NCI-H2107 treated with DMSO at 0.1 percent for 48 hours (cell line): Measurements from ENCODE around the gene LHX5.
"Not testable (repeated sequence)": the region's sequence is repeated elsewhere in the genome, so short reads cannot be mapped to it uniquely, and the experiment has no call there.

Source experiments
- DNase-seq: peaks from one replicate; lab custom pipeline; 2025; ENCODE audit not compliant: unreplicated experiment; lab: John Stamatoyannopoulos, UW

LHX5 gene

DNA sequence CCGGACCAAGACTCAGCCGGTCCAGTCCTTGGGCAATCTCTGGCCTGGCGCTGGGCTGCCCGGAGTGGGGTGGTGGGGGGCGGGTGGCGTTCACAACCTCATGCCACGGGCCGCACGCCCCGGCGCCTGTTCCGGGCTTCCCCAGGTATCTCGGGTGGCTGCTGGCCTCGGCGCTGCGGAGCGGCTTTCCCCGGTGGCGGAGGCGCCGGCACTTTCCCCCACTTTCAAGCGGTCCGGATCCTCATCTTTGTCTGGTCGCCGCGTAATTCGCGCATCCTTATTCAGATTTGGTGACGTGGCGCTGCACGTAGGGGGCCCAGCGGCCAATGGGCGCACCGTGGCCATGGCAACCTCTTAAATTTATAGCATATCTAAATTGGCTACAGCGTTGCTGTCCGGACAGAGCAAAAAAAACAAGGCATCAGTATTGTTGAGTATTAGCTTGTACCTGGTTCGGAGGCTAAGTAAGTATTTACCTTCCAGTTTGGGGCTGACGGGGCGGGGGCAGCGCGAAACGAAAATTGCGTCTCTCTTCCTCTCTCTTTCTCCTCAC lies at the start of gene LHX5:
Gene LHX5 (minus strand): TSS at position 253 of the 553 bp plus-strand sequence. CDS start 373 bp downstream, outside the sequence.
- no peak for DNase-seq

DNA sequence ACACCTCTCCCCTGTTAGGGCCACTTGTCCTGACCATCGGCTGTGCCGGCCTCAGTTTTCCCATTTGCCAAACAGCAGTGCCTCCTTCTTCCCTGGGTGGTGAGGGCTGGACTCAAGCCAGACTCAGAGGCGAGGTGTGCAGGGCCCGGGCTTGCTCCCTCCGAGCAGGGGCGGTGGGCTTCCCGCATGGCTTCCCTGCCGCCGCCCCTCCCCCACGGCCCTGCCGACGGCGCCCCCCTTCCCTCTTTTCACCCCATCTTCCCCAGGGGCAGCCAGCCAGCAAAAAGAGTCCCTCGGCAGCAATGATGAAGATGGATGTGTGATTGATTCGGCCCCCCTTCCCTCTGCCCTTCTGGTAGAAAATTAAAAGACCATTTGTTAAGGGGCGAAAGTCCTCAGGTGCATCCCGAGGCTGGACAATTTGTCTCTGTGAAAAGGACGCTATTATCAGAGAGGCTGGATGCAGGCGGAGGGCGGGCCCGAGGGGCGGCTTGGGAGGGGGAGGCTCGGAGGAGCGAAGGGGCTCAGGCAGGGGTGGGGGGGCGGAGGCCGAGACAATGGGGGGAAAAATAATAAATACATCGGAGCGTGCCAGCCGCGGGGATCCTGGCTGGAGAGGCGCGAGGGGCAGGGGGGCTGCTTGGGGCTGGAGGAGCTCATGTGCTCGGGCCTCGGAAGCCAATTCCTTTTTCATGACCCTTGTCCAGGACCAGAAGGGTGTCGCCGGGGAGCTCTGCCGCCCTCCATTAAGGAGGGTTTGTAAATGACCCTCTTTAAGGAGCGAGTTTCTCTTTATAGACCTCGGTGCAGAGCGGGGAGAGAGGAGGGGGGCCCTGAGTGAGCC lies 48.0 kb upstream of the LHX5 start:
- no peak for DNase-seq

DNA sequence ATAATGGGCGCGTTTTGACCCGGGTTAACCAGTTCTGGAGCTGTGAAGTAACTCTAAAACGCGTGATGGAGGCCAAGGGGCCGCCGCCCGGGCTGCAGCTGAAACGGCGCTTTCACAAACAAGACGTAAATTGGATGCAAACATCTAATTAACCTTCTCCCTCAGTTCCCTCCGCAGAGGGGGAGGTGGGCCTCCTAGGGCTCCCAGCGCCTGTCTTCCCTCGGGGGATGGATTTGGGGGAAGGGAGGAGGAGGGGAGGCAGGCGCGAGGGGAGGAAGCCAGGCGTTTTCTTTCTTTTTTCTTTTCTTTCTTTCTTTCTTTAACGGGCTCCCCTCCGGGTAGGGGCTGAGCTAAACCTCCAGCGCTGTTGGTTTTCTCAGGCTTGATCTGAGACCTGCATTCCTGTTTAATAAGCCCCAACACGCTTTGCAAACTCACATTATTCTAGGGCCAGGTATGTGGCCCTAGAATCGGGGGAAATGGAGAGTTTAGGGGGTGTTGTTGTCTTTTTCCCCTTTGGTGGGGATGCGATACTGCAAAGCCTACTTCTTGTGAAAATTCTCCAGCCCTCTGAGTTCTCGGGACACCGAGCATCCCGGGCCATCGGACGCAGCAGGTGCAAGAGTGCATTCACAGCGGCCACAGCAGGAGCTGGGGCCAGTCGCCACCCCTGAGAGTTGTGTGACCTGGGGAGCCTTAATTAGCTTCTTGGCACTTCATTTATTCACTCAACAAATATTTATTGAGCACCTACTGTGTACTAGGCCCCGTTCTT lies 43.6 kb upstream of the LHX5 start:
- DNase-seq: no peak

DNA sequence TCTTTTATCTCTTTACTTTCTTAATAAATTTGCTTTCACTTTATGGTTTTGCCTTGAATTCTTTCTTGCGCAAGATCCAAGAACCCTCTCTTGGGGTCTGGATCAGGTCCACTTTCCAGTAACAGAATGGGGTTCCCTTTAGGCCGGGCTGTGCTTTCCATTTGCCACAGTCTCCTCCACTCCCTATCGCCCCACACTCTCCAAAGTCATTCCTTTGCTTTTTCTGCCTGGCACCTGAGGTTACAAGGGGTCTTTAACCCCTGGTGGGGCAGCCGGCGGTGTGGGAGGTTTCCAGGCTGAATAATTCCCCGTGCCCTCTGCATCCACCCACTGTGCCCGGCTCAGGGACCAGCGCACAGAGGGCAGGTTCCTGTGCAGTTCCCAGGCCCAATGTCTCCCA lies 42.9 kb upstream of the LHX5 start:
- no peak for DNase-seq

DNA sequence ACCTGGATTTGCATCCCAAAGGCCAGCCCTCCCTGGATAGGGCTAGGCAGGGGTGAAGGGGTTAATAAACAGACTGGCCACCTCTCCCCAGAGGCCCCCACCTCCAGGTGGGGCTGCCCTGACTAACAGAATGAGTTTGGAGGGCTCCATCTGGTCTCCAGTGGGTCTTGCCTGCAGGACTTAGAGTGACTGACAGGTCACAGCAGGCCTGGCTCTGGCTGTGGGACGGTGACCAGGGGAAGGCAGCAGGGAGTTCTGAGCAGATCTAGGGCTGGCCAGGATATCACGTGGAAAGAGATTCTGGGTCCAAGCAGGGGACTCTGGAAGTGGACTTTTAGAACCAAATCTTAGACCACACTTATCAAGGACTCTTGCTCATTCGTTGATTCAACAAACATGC lies 40.9 kb upstream of the LHX5 start:
- DNase-seq: no peak

GRCh38 chr12:113506867-113507266 lies 35.2 kb upstream of the LHX5 start:
- DNase-seq: no peak

GRCh38 chr12:113505941-113506340 lies 34.3 kb upstream of the LHX5 start:
- DNase-seq: no peak

- no peak for DNase-seq
Measured at GRCh38 chr12:113504917-113505316, 33.2 kb upstream of the LHX5 start.

DNA sequence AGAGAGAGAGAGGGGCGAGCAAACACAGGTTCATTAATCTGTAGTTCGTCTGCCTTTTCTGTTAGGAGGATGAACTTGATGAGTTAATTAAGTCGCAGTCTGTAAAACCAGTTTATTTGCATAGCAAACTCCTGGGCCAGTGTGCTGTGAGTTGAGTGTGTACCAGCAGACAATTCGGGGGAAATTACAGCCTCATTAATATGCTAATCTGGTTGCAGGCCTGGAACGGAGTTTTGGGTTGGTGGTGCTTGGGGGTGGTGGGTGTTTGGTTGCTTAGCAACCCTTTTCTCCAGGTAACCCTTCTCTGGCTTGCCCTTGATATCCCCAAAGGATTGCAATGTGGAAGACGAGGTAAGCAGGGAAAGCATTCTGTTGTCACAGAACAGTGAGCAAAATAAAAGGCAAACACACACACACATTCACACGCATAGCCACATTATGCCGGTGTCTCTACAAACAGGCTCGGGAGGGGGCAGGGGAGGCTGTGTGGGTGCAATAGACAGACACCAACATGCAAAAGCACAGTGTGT lies 29.2 kb upstream of the LHX5 start:
- no peak for DNase-seq

DNA sequence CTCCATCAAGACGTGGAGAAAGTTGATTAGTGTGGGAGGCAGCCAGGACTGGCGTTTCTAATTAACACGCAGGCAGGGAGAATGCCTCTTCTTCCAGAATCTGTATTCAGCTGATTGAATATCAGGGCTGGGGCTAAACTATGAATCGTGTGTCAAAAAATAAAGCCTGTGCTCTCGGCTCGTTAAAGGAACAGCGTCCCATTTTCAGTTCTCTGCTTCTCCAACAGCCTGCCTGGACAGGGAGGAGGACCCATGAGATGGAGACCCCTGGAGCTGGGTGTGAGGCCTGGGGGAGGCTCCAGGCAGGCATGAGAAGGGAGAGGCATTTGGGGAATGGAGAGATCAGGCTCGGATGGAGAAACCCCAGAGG lies 28.6 kb upstream of the LHX5 start:
- DNase-seq: no peak

GRCh38 chr12:113498490-113498889 lies 26.8 kb upstream of the LHX5 start:
- no peak for DNase-seq

DNA sequence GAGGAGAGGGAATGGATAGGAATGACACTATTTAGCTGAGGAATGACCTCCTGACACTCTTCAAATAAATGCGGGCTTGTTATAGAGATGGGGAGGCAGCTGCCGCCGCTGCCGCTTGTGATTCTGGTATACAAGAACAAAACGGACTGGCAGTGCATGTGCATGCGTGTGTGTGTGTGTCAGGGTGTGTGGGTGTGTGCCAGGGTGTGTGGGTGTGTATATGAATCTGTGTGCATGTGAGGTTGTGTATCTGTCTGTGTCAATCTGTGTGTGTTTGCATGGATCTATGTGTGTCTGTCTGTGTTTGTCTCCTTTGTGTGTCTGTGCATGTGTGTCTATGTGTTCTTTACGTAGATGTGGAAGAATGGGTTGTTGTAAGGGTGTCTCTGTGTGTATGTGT lies 26.0 kb upstream of the LHX5 start:
- DNase-seq: no peak

DNA sequence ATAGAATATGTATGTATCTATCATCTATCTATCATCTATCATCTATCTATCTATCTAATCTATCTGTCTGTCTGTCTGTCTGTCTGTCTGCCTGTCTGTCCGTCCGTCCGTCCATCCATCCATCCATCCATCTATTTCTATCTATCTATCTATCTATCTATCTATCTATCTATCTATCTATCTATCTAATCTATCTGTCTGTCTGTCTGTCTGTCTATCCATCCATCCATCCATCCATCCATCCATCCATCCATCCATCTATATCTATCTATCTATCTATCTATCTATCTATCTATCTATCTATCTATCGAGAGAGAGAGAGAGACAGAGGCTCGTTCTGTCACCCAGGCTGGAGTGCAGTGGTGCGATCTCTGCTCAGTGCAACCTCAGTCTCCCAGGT lies 24.3 kb upstream of the LHX5 start:
- not testable (repeated sequence) for DNase-seq

GRCh38 chr12:113488322-113488721 lies 16.7 kb upstream of the LHX5 start:
- DNase-seq: no peak

- no peak for DNase-seq
Measured at GRCh38 chr12:113486722-113487121, 15.1 kb upstream of the LHX5 start.

DNA sequence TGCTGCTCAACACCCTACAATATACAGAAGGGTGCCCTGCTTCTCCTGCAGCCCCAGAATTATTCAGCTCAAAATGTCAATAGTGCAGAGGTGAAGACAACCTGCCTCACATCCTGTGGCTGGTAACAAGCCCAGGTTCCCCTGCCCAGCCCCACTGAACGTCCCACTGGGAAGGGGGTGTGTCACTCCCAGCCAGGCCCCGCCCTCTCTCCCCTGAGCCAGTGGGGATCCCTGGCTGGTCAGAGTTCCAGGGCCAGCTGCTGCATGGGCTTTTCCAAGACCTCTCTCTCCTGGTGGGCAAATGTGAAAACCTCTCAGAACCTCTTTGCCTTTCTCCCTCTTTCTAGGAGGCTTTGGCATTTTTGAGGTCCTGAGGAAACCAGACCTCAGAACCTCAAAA lies 13.7 kb upstream of the LHX5 start:
- DNase-seq: no peak

GRCh38 chr12:113482334-113482733 lies 10.7 kb upstream of the LHX5 start:
- no peak for DNase-seq

DNA sequence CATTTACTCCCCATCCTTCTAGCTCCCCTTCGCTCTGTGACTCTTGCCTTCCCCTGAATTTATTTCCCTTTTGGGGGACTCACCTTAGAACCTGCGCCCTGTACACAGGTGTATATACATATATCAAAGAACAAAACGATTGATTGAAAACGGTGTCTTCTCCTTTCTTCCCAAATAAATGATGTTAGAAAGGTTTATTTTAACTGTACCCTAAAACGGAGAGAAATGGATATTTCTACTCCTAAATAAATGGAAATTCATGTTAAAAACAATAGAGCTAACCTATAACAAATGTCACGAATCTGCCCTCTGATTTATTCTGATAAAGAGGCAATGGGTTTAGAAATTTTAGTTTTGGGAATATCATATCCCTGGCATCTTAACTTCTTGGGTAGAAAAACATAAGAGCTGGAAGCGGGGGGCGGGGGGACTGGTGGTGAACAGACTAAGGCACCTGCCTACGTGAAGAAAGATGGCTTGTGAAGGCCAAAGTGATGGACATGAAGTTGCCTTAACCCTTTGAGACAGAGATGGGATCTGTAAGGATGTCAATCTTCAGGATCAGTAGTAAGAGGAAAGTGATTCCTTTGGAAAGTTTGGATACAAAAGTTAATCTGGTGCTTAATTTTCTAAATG lies 8.8 kb upstream of the LHX5 start:
- no peak for DNase-seq

DNA sequence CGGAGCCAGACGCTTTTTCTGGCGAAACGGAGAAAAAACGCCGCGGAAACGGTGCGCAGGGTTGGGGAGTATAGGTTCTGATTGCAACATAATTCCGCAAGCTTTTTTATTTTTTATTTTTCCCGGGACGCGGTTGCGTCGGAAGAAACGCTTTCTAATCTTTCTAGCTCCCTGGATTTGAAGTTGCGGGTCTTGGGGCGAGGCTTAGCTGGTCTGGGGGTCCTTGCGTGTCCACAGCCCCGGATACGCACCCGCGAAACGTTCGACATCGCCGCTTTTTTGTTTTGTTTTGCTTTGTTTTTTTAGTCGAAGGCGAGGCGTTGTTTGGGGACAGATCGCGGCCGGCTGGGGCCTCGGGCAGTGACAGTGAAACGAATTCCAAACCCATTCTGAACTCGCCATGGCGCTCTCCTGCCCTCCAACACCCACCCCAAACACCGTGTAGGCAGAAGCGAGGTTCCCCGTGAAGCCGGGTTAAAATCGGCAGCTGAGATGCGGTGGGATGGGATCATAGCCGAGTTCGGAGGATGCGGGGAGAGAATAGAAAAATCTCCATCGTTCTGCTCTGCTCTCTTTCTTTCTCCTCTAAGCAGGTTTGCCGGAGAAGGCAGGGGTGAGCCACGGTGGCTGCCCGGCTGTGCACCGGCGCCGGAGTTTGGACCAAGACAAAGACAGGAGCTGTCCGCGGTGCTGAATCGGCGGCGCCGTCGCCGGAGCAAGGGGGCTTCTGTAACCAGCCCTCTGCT lies 8.1 kb upstream of the LHX5 start:
- DNase-seq: no peak

- no peak for DNase-seq
Measured at GRCh38 chr12:113479216-113479589, 7.5 kb upstream of the LHX5 start.
